ENCODE results near the gene KXD1.

KXD1 gene

DNA sequence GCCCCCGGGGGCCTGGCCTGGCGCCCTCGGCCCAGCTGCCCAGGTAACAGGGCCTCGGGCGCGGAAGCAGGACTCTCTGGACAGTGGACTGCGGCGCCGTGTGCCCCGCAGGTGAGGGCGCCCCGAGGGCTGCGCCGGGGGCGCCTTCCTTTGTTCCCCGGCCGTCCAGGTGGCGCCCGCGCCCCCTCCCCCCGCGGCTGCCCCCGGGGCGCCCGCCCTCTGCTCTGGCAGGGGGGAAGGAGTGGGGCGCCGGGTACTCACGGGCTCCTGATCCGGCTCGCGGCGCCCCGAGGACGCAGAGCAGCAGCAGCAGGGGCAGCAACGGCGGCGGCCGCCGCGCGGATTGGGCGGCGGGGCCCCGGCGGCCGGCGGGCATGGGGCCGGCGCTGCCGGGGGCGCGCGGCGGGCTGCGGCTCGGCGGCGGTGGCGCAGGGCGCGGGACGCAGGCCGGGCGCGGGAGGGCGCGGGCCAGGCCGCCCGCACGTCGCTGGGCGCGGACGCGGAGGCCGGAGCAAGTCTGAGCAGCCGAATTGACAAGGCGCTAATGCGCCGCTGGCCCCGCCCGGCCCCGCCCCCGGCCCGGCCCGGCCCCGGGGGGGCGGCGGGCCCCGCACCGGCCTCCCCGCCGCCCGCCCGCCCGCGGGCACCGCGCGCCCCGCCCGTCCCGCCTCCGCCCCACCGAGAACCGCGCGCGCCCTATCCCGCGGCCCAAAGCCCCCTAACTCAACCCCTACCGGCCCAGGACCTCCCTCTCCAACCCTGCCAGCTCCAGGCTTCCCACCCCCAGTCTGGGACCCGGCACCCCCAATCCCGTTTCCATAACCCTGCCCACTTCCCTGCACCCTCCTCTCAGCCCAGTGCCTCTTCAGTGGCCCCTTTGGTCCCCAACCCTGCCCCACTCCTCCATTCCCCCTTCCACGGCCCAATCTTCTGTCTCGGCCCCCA lies 48.9 kb downstream of the KXD1 start, which contains the start of gene CRLF1:
Gene CRLF1 (minus strand): TSS at position 519 of the 945 bp plus-strand sequence. CDS start 143 bp downstream, at position 376.
- in situ Hi-C loops (cut with HindIII; ENCODE audit: low sequenced_read_pairs) = no loop called here
- DNase-seq (ENCODE audit: low read depth, low spot score) = no peak
- no peak within 1 kb of the TSS for H3K4me3 ChIP-seq (ENCODE audit: low read depth, low read length)
- TF ChIP-seq, protein P1, sequence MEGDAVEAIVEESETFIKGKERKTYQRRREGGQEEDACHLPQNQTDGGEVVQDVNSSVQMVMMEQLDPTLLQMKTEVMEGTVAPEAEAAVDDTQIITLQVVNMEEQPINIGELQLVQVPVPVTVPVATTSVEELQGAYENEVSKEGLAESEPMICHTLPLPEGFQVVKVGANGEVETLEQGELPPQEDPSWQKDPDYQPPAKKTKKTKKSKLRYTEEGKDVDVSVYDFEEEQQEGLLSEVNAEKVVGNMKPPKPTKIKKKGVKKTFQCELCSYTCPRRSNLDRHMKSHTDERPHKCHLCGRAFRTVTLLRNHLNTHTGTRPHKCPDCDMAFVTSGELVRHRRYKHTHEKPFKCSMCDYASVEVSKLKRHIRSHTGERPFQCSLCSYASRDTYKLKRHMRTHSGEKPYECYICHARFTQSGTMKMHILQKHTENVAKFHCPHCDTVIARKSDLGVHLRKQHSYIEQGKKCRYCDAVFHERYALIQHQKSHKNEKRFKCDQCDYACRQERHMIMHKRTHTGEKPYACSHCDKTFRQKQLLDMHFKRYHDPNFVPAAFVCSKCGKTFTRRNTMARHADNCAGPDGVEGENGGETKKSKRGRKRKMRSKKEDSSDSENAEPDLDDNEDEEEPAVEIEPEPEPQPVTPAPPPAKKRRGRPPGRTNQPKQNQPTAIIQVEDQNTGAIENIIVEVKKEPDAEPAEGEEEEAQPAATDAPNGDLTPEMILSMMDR (IDR thresholded peaks at IDR 0.05; ENCODE audit: low read depth, low read length) = no peak

DNA sequence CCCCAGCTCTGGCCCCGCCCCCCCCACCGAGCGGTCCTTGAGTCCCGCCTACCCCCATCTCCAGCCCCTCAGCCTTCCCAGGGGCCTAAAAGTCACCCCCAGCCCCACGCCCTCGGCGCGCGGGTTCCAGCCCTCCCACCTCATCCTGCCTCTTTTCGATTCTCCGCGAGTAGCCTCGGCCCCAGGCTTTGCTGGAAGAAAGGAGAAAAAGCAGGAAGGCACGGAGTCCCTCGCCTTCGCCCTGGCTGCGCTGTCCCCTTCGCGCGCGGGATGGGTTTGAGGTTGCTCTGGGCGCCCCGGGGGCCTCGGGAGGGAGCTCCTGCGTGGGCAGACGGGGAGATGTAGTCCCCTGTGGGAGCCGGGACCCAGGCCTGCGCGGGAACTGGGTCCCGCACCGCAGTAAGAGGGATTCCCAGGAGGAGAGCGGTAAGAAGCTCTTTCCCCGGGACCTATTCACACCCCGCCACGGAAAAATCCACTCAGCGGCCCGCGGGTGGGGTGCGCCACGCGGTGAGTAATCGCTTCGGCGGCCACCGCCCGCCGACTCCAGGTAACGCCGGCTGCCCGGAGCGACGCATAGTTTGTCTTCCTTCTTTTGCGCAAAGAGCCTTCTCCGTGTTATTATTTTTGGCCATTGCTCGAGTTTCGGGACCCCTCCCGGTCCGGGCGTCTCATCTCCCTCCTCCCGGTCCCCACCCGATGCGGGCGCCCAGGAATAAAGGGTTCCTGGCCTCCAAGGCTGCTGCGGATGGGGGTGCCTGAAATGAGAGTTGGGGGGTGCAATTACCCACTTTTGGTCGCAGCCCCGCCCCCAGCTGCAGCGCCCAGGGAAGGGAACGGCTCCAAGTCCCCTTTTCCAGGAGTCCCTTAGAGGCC lies 49.8 kb downstream of the KXD1 start:
- TF ChIP-seq, protein P1 (IDR thresholded peaks at IDR 0.05; ENCODE audit: low read depth, low read length) = no peak
- no peak for DNase-seq (ENCODE audit: low read depth, low spot score)
- in situ Hi-C loops (cut with HindIII; ENCODE audit: low sequenced_read_pairs) = no loop called here
- no peak overlapping the region for H3K4me3 ChIP-seq (ENCODE audit: low read depth, low read length)

GRCh38 chr19:18608102-18608804 lies 50.6 kb downstream of the KXD1 start:
- in situ Hi-C loops (cut with HindIII; ENCODE audit: low sequenced_read_pairs) = no loop called here
- DNase-seq (ENCODE audit: low read depth, low spot score) = no peak
- TF ChIP-seq, protein P1 (IDR thresholded peaks at IDR 0.05; ENCODE audit: low read depth, low read length) = no peak
- no peak overlapping the region for H3K4me3 ChIP-seq (ENCODE audit: low read depth, low read length)

DNA sequence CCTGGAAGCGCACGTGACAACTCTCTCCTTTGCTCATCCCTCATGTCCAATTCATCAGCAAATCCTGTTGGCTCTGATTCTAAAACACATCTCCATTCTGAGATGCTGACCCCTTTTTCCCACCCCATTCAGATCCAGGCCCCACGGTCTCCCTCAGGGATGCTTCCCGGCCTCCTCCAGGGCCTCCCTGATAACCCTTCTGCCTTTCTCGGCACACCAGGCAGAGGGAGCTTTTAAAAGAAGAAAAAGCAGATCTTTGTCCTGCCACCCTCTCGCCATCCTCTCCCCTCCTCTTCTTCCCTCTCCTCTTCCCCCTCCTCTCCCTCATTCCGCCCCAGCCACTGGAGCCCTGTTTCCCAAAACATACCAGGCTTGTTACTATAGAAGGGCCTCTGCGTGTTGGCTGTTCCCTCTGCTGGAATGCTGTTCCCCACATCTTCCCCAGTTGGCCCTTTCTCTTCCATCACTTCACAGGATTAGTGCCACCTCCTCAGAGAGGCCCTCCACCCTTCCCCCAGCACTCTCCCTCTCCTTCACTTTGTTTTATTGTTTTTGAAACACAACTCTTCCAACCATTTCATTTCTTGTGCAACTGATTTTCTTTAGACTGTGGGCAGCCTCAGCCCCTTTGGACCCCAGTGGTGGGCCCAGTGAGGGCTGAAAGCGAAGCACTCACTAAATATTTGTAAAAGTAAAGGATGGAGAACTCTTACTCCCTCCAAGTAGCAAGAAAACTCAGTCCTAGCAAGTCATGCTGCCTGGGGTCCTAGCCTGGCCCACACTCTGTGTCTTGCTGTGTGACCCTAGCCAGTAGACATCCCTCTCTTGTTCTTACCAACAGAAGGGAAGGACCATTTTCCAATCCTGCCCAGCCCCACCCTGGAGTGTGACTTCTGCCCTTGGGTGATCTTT lies 51.4 kb downstream of the KXD1 start:
- TF ChIP-seq, protein P1 (IDR thresholded peaks at IDR 0.05; ENCODE audit: low read depth, low read length) = no peak
- DNase-seq (ENCODE audit: low read depth, low spot score) = no peak
- H3K4me3 ChIP-seq (ENCODE audit: low read depth, low read length) = no peak overlapping the region
- in situ Hi-C loops (cut with HindIII; ENCODE audit: low sequenced_read_pairs) = no loop called here

DNA sequence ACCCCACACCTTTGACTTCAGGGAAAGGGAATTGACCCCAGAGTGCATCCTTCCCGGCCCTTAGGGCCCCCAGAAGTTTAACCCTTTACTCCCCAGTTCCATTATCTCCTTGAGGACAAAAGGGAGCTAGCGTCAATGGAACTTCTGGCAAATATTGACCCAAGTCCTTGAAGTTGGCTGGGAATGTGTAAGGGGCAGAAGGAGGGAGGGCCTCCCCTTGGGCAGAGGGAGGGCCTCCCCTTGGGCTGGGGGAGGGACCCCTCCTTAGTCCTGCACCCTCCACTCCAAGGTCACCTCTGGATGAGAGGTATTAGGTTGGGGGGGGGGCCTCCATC lies 52.0 kb downstream of the KXD1 start:
- TF ChIP-seq, protein P1 (IDR thresholded peaks at IDR 0.05; ENCODE audit: low read depth, low read length) = no peak
- no peak for DNase-seq (ENCODE audit: low read depth, low spot score)
- in situ Hi-C loops (cut with HindIII; ENCODE audit: low sequenced_read_pairs) = no loop called here
- no peak overlapping the region for H3K4me3 ChIP-seq (ENCODE audit: low read depth, low read length)

All from astrocyte of the spinal cord (primary cell).